NCI-H1694 treated with DMSO at 0.1 percent for 48 hours (cell line): ENCODE data around the gene EPOP.
A peak's percentile ranks its signal among the peaks of the same experiment; 100 is the strongest.
"Not testable (repeated sequence)": the region's sequence is repeated elsewhere in the genome, so short reads cannot be mapped to it uniquely, and the experiment has no call there.

Experiments
- DNase-seq: peaks from one replicate; lab custom pipeline; 2025; lab: John Stamatoyannopoulos, UW

EPOP gene

GRCh38 chr17:38673707-38674013 lies 1.1 kb downstream of the EPOP start:
- no peak for DNase-seq

DNA sequence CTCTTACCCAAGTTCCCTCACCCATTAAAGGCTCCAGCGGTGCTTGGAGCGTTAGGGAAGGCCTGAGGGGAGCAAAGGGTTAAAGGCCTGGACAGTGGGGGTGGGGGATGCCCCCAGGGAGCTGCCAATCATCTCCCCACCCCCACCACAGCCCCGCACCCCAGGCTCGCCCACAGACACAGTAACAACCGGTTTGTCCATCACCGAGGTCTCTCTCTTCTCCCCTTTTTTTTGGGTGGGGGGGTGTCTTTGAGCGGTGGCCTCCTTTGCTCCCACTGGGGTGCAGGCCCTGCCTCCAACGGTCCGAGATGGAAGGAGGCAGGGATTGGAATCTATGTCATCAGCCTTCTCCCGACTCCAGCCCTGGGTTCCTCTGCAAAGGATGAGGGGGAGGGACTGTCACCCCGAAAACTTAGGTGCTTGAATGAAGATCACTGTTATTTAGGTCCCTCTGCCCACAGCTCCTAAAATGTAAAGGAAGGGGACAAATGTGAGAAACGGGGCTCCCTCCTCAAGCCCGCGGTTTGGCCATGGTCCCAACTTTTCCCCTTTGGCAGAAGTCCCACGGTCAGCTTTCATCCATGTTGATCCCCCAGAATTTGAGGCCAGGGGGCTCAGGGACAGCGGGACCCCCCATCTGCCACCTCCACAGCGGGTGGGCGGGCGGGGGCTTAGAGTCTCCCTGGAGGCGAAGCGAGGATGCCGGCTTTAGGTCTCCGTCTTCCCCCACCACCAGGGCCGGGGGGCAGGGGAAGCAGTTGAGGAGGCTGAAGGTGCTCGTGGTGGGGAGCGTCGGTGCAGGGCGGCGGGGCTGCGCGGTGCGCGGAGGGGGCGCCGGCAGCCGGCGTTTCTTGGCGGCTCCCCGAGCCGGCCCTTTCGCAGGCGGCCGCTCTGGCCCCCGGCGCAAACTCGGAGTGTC lies 1.7 kb downstream of the EPOP start:
- DNase-seq, result no peak

DNA sequence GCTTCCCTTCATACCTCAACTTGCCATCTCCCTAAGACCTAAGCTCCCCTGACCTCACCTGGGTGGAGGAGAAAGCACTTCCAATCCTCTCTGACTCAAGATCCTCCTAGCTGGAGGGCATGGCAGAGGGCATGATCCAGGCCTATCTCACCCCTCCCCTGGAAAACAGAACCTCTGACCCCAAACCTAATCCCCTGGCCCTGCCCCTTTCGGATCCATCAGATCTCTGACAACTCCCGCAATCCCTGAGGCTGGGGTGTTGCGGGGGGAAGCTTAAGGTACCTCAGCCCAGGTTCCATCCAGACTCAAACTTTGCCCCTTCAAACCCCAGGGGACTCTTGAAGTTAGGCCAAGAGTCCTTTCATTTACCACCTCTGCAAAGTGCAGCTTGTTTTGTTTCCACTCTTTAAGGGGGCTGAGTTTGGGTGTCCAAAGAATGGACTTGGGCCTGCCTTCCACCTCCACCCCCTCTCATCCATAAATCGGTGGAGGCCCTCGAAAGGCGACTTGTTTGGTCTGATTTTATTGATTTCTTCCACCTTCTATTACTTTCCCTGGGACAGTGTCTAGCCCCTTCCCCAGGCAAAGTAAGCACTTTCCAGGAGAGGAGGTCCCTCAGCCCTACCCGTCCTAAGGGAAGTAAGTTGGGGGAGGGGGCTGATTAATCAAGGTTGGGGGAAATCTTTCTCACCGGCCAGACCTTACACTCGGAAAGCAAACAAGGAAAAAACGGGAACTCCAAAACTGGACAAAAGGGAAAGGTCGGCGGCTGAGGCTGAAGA lies 2.6 kb downstream of the EPOP start:
- no peak for DNase-seq

- no peak for DNase-seq
Observed at GRCh38 chr17:38669520-38669919, 5.2 kb downstream of the EPOP start.

- no peak for DNase-seq
Observed at GRCh38 chr17:38667787-38668122, 7.0 kb downstream of the EPOP start.

DNA sequence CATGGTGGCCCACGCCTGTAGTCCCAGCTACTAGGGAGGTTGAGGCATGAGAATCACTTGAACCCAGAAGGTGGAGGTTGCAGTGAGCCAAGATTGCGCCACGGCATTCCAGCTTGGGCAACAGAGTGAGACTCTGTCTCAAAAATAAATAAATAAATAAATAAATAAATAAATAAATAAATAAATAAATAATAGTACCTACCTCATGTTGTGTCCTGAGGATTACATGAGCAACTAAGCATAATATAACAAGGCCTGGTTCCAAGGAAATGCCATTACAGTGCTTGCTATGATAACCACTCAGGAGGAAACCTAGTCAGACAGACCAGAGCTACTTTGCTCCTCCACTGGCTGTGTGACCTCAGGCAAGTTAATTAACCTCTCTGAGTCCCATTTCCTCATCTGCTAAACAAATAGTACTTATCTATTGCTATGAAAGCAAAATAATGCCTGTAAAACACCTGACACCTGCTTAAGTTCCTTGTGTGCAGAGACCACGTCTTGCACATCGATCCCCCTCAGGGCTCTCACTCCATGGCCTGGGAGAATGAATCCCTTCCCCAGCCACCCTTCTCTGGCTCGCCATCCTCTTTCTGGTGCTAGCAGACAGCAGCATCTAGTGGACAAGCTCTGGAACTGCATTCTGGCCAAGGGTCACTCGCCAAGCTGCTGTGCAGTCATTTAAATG lies 7.5 kb downstream of the EPOP start:
- DNase-seq, result peak; percentile 64

DNA sequence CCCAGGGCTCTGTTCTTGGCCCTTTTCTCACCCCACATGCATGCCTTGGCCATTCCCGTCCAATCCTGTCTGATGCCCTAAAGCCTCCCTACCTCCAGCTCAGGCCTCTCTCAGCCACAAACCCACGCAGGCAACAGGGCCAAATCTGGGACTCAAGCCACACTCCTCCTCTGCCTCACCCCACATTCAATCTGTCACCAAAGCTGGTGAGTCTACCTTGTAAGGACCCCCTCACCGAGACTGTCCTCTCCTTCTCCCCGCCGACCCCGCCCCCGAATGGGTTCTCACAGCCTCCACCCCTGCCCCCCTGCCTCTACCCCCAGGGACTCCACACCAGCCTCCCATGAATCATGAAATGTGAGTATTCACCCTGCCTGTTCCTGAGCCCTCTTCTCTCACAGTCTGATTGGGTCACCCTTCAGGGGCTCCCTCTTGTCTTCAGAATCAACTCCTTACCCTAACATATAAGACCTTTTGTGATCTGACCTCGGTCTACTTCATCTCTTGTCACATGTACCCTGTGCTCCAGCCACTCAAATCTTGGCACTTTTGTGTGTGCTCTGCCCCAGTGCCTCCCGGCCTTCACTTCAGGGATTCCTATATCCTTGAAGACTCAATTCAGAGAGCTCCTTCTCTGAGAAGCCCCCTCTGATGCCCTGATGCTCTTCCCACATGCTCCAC lies 10.7 kb downstream of the EPOP start:
- DNase-seq, result no peak

DNA sequence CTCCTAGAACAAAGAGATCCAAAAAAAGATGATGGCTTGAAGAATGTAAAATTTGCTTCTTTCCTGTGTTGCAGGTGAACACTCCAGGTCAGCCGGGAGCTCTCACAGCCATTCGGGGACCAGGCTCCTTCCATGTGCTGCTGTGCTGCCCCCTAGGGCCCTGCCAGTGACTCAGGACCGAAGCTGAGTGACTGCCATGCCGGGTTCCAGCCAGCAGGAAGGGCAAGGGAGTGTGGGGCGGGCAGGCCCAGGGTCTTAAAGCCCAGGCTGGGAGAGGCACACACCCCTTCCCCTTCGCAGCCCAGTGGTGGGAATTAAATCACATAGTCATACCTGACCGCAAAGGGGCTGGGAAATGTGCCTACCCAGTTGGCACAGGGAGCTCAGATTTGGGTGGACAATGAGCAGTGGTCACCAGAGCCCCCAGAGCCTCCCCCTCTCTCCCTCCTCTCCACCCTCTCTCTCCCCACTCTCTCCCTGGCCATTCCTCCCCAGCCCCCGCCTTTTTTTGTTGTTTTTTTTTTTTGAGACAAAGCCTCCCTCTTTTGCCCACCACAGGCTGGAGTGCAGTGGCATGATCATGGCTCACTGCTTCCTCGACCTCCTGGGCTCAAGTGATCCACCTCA lies 11.5 kb downstream of the EPOP start:
- peak; percentile 84 for DNase-seq

GRCh38 chr17:38660097-38661025 lies 14.4 kb downstream of the EPOP start:
- DNase-seq, result no peak

GRCh38 chr17:38659415-38659814 lies 15.3 kb downstream of the EPOP start:
- no peak for DNase-seq

DNA sequence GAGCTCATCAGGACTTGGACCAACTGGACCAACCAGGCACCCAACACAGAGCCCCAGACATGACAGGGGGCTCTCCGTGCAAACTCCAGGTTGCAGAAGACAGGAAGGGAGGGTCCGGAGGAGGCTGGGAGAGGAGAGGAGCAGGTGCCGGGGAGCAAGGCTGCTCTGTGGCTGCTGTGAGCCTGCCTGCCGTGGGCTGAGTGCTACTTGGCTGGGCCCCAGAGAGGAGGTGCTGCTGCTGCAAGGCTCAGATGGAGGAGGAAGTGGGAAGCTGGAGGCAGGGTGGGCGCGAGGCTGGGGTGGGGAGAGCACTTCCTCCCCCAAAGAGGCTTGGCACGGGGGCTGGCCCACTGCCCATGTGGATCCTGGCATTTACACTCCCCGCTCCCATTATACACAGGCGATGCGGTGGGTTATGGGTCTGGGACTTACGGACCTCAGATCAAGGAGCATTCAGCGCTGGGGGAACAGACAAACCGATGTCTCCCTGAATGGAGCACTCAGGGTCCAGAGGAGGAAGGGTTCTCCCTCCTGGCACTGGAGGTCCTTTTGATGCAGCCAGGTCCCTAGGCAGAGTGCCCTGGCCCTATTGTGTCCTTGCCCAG lies 15.9 kb downstream of the EPOP start:
- no peak for DNase-seq

DNA sequence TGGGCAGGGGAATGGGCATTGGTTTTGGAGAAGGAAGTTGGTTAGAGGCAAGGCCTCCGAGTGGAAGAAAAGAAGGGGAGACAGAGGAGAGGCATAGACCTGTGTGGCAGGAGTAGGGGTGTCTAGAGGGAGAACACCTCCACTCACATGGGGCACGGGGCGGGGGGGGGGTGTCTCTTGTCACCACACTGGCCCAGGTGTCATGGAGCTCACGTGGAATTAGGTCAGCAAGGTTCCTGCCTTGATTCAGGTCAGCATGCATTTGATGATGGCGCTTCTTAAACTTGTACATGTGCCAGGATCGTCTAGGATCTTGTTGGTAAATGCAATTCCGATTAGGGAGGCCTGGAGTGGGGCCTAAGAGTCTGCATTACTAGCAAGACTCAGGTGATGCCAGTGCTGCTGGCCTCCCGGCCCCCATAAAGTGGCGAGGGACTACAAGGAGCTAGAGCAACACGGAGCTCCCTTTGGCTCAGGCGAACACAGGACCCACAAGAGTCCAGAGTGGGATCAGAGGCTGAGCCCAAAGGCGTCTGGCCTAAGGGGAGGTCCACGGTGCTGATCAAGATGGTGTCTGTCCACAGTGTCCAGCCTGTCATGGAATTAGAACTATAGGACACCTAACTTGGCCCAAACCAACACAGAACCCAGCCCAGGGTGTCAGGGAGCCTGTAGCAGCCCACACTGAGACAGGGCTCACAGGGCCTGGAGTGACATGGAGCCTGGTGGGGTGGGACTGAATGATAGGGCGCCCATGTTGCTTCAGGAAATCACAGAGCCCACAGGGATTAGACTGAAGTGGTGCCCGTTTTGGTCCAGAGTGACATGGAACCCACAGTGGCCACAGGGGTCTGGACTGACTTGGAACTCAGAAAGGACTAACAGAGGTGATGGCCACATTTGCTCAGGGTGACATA lies 16.7 kb downstream of the EPOP start:
- no peak for DNase-seq

DNA sequence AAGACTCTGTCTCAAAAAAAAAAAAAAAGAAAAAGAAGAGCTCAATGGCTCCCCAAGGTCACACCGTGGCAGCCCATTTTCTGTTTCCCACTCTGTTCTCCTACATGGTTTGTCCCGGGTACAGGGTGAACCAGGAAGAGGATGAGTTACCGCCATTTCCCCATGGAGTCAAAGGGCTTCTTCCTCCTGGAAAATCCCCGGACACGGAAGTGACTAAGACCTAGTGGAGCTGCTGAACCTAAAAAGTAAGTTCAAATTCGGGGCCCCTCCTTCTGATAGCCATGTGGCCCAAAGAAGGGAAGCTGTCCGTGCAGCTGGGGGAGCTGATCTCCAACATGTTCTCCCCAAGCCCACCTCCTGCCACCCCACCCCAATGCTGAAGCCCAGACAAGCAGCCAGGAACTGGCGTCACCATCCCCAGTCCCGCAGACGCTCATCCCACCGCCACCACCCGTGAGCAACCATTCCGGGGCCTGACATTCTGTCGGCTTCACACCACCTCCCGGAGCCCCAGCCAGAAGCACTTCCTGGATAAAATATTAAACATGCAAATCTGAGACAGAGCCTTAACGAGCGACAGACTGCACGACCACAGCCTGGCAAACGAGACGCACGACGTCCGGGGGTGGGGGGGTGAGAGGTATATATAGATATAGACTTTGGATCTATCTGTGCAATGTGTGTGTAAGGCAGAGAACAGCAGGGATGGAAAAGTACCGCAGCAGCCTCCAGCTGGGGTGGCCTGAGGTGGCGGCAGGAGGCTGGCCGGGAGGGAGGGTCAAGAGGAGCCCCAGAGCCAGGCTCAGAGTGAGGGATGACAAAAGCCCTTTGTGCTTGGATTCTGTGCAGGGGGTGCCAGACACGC lies 17.6 kb downstream of the EPOP start:
- DNase-seq, result no peak

- no peak for DNase-seq
Observed at GRCh38 chr17:38654411-38655398, 20.1 kb downstream of the EPOP start.

GRCh38 chr17:38653679-38654078 lies 21.1 kb downstream of the EPOP start:
- DNase-seq, result no peak

DNA sequence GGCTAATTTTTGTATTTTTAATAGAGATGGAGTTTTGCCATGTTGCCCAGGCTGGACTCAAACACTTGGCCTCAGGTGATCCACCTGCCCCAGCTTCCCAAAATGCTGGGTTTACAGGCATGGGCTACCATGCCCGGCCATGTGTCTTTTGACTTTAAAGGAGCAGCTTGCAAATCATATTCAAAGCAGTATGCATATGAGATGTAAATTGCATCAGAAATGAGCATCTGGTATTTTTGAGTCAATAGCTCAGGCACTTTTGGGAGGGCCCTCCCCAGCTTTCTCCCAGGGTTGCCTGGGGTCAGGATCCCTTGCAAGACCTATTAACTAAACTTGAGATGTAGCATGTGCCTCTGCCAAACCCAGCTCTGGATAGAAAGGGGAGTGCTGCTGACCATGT lies 21.5 kb downstream of the EPOP start:
- no peak for DNase-seq

DNA sequence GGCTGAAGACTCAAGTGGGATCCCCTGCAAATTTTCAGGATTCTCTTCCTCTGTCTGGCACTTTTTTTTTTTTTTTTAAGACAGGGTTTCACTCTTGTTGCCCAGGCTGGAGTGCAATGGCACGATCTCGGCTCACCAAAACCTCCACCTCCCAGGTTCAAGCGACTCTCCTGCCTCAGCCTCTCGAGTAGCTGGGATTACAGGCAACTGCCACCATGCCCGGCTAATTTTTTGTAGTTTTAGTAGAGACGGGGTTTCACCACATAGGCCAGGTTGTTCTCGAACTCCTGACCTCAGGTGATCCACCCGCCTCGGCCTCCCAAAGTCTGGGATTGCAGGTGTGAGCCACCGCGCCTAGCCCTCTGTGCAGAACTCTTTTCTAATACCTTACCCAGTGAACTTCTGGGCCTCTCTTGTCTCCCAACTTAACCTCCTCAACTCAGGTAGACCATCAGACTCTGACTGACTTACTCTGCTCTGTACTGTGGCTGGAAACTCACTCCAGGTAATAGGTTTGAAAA lies 24.0 kb downstream of the EPOP start:
- not testable (repeated sequence) for DNase-seq
